ENCODE results near the gene PPP3CA. TPM values are rescaled to one million over a fixed set of nuclear protein-coding genes. Genes with fewer than 3 reads are reported as not detected.
"Not testable (repeated sequence)": the region's sequence is repeated elsewhere in the genome, so short reads cannot be mapped to it uniquely, and the experiment has no call there.

PPP3CA gene
- total RNA-seq, 1 donor from 2014 or later, result 78.8 TPM

DNA sequence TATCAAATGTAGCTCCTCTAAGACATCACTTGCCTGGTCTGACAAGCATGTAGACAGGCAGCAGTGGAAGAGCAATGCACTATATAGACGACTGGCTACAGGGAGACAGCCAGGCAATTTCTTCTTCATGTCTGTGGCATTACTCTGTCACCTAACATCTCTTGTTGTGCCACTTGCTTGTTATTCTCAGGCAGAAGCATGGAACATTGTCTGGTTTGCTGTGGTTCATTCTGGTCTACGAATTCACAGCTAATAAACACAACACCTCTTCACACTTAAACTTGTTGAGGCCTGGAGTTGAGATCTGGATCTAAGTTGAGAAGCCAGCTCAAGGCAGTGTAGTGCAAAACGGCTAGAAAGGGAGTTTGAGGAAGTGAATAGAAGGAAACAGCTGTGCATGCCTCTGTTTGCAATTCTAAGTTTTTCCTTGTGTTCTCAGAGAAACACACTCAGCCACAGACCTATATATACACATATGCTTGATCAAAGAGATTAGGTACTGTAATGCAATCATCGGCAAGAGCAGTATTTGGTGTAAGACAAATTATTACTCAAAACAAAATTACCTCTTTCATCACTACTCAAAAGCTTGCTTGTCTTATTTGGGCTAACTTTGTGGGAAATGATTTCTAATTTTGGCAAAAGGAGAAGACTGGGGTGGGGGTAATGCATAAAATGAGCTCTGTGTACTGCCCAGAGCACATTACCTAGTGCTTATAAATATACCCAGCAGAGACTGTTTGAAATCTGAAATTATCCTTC is 243.8 kb downstream of the PPP3CA start:
- peaks cover 33% of the 10 kb centered on the region for H3K36me3 Mint-ChIP-seq (ENCODE audit: low read depth)
- peak overlapping the region; percentile 39 for H3K4me3 Mint-ChIP-seq
- intact Hi-C loops (cut with micrococcal nuclease), result loop anchor here (1.0 to 5.0 kb wide), 4 partner anchors 19 to 243 kb away; no protein-coding TSS in a partner anchor
- ChIA-PET CTCF (interaction anchor here (1.1 kb wide), 1 partner anchor 17 kb away, joined by 3 read pairs; no protein-coding TSS in a partner anchor), POLR2A (interaction anchor here (0.9 to 1.7 kb wide), 4 partner anchors 11 to 24 kb away, joined by 3 to 7 read pairs (median 4); no protein-coding TSS in a partner anchor)
- DNase-seq, result no peak
- H3K27me3 Mint-ChIP-seq, result no peaks in the 10 kb centered on the region
- peaks cover 47% of the 10 kb centered on the region for H3K4me1 Mint-ChIP-seq
- H3K27ac Mint-ChIP-seq, result peak overlapping the region; percentile 85
- H3K9me3 Mint-ChIP-seq, result no peaks in the 10 kb centered on the region
- TF ChIP-seq, protein P1, sequence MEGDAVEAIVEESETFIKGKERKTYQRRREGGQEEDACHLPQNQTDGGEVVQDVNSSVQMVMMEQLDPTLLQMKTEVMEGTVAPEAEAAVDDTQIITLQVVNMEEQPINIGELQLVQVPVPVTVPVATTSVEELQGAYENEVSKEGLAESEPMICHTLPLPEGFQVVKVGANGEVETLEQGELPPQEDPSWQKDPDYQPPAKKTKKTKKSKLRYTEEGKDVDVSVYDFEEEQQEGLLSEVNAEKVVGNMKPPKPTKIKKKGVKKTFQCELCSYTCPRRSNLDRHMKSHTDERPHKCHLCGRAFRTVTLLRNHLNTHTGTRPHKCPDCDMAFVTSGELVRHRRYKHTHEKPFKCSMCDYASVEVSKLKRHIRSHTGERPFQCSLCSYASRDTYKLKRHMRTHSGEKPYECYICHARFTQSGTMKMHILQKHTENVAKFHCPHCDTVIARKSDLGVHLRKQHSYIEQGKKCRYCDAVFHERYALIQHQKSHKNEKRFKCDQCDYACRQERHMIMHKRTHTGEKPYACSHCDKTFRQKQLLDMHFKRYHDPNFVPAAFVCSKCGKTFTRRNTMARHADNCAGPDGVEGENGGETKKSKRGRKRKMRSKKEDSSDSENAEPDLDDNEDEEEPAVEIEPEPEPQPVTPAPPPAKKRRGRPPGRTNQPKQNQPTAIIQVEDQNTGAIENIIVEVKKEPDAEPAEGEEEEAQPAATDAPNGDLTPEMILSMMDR (IDR thresholded peaks at IDR 0.05), result no peak
- peak; percentile 70 for ATAC-seq (ENCODE audit: low read depth)

DNA sequence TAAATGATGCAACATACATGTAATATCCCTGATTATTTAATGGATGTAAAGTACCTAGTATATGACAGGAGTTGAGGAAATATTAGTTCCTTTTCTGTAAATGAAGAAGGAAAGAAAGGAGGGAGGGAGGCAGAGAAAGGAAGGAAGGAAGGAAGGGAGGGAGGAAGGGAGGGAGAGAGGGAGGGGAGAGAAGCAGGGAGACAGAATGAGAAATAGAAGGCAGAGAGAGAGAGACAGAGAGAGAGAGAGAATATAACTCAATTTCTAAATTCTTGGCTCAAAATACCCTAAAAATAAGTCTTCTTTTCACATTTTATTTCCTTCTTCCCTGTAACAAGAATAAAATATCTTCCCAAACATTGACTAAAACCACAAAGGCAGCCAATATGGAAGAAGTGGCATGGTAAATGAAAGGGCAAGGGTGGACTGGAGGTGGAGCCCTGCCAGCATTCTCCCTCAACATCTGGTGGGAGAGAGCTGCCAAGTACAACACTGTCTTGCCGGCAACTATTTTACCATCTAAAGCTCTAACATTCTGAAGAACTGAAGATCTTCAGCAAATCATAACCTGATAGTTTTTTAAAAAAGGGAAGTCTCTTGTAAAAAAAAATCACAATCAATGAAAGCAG is 245.1 kb downstream of the PPP3CA start:
- Mint-ChIP-seq H3K27me3 (no peaks in the 10 kb centered on the region), H3K9me3 (no peaks in the 10 kb centered on the region), H3K27ac (peak overlapping the region; percentile 85), H3K4me1 (peaks cover 46% of the 10 kb centered on the region), H3K36me3 (ENCODE audit: low read depth) (peaks cover 31% of the 10 kb centered on the region), H3K4me3 (no peak overlapping the region)
- TF ChIP-seq, protein P1 (IDR thresholded peaks at IDR 0.05), result no peak
- DNase-seq (no peak), ATAC-seq (ENCODE audit: low read depth) (no peak)
- POLR2A ChIA-PET, result no interaction called here
- CTCF ChIA-PET, result no interaction called here
- intact Hi-C loops (cut with micrococcal nuclease), result loop anchor here (2.0 to 5.0 kb wide), 2 partner anchors 40 to 61 kb away; no protein-coding TSS in a partner anchor

DNA sequence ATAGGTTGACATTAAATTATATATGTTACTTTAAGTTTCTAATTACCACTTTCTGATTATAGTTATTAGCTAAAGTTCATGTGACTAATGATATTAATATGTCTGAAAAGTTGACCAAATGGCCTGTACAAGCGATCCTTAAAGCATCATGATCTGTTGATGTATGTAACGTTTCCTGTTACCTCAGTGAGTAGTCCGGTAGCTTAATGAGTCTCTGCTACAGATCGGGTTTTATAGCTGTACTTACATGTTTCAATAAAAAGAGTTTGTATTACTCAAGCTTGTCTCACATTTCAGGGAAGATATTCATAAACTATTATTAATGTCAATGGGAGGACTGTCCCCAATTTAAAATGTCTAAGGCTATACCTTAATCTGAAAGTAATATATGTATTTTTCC is 246.3 kb downstream of the PPP3CA start:
- POLR2A ChIA-PET, result interaction anchor here (0.8 kb wide), 1 partner anchor 9 kb away, joined by 3 read pairs; no protein-coding TSS in a partner anchor
- intact Hi-C loops (cut with micrococcal nuclease), result loop anchor here (5.0 kb wide), 1 partner anchor 41 kb away; no protein-coding TSS in a partner anchor
- no peak for DNase-seq
- no peak overlapping the region for H3K4me3 Mint-ChIP-seq
- ATAC-seq (ENCODE audit: low read depth), result no peak
- peaks cover 28% of the 10 kb centered on the region for H3K36me3 Mint-ChIP-seq (ENCODE audit: low read depth)
- no peaks in the 10 kb centered on the region for H3K27me3 Mint-ChIP-seq
- no peaks in the 10 kb centered on the region for H3K9me3 Mint-ChIP-seq
- CTCF ChIA-PET, result interaction anchor here (1.4 kb wide), 1 partner anchor 68 kb away, joined by 4 read pairs; no protein-coding TSS in a partner anchor
- TF ChIP-seq, protein P1 (IDR thresholded peaks at IDR 0.05), result no peak
- H3K4me1 Mint-ChIP-seq, result peaks cover 41% of the 10 kb centered on the region
- no peak overlapping the region for H3K27ac Mint-ChIP-seq

DNA sequence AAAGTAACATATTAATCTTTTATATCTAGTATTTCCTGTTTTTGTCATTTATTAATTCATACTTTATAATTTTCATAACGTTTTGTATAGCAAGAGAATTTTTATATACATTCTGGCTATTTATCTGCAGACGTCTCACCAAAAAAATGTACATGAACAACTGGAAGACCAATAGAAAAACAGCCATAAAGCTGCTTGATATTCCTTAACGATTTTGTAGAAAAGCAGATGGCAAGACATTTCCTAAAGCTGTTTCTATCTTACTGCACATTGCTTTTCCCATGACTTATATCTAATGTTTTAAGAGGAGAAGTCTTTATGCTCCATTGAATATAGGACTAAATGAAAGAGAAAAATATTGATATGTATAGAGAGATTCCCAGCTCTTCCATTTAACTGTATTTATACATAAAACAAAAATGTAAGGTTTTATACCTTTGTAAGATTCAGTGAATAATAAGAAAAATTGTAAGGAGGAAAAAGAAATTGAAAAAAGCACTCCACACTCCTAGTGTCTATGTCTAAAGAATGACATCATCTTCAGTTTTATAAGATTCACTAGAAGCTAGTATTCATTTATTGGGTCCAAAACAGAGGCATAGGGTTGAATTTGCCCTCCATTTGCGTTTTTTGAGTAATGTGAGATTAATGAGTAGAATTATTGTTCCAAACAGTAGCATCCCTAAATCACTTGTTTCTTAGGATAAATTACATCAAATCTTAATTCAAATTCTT is 248.5 kb downstream of the PPP3CA start:
- Mint-ChIP-seq H3K4me1 (peaks cover 24% of the 10 kb centered on the region), H3K9me3 (no peaks in the 10 kb centered on the region), H3K36me3 (ENCODE audit: low read depth) (peaks cover 33% of the 10 kb centered on the region), H3K27ac (no peak overlapping the region), H3K4me3 (no peak overlapping the region), H3K27me3 (no peaks in the 10 kb centered on the region)
- DNase-seq (no peak), ATAC-seq (ENCODE audit: low read depth) (no peak)
- CTCF ChIA-PET, result no interaction called here
- intact Hi-C loops (cut with micrococcal nuclease), result no loop called here
- POLR2A ChIA-PET, result no interaction called here
- TF ChIP-seq, protein P1 (IDR thresholded peaks at IDR 0.05), result no peak

DNA sequence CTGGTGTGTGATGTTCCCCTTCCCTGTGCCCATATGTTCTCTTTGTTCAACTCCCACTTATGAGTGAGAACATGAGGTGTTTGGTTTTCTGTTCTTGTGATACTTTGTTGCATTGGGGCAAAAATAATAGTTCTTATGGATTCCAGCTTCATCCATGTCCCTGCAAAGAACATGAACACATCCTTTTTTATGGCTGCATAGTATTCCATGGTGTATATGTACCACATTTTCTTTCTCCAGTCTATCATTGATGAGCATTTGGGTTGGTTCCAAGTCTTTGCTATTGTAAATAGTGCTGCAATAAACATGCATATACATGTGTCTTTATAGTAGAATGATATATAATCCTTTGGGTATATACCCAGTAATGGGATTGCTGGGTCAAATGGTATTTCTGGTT is 254.7 kb downstream of the PPP3CA start:
- Mint-ChIP-seq H3K36me3 (ENCODE audit: low read depth) (peaks cover 57% of the 10 kb centered on the region), H3K4me1 (peaks cover 13% of the 10 kb centered on the region)
- ATAC-seq (ENCODE audit: low read depth); DNase-seq; H3K4me3 Mint-ChIP-seq; intact Hi-C loops (cut with micrococcal nuclease); H3K9me3 Mint-ChIP-seq; H3K27ac Mint-ChIP-seq; H3K27me3 Mint-ChIP-seq; CTCF ChIA-PET: not testable (repeated sequence)
- POLR2A ChIA-PET, result interaction anchor here (0.6 to 1.1 kb wide), 2 partner anchors 11 to 185 kb away, joined by 3 read pairs; no protein-coding TSS in a partner anchor
